HG03442 (cell line): Measurements from ENCODE around the gene CLIC5.
A peak's percentile ranks its signal among the peaks of the same experiment; 100 is the strongest.

Source experiments
- ATAC-seq: cut with Tn5 transposase; IDR thresholded peaks from one replicate; pipeline ENCODE4 v1.9.1; 2021; ENCODE audit warnings: mild to moderate bottlenecking, moderate library complexity; ENCODE audit not compliant: unreplicated experiment

The CLIC5 gene

DNA sequence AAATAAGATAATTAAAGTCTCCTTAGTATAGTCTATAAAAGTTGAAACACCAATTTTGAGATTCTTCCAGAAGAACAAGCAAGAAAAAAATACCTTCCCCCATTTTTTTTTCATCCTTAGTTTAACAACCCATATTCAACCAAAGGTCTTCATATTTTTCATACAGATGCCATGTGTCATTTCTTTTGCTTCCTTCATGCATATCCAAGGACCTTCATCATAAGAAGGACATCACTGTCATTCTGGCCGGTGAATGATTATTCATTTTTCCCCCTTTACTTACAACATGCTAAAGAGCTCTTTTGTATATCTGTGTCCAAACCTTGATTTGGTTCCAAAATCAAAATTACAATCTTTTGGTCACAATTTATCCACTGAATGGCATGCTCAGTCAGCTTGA is 21.3 kb upstream of the CLIC5 start:
- ATAC-seq, result no peak

GRCh38 chr6:46035242-46035641 is 19.6 kb upstream of the CLIC5 start:
- no peak for ATAC-seq

GRCh38 chr6:46032110-46032998 is 16.7 kb upstream of the CLIC5 start:
- ATAC-seq, result no peak

GRCh38 chr6:46029602-46030001 is 13.9 kb upstream of the CLIC5 start:
- no peak for ATAC-seq

DNA sequence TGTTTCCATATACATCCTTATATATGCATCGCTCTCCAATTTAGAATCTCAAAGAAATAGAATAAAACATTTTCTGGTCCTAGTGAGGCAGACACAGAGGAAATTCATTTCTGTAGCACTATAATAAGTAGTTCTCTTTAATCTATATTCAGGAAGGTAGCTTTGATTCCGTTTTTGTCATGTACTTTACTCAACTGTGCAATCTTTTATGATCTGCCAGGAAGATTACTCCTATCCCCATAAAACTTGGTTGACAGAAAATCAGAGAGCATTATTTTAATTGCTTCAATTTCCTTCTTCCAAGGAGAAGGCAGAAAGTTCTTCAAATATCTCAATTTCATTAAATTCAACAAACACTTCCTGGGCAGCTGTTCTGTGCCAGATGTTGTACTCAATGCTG is 10.6 kb upstream of the CLIC5 start:
- ATAC-seq, result no peak

DNA sequence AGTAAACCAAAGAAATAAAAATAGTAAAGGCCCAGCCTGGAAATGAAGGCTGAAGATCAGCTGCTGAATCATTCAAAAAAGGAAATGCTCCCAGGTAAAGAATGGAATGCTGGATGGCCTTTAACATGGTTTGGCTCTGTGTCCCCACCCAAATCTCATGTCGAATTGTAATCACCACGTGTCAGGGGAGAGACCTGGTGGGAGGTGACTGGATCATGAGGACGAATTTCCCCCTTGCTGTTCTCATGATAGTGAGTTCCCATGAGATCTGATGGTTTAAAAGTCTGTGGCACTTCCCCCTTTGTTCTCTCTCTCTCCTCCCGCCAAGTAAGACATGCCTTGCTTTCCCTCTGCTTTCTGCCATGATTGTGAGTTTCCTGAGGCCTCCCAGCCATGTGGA is 9.9 kb upstream of the CLIC5 start:
- no peak for ATAC-seq

DNA sequence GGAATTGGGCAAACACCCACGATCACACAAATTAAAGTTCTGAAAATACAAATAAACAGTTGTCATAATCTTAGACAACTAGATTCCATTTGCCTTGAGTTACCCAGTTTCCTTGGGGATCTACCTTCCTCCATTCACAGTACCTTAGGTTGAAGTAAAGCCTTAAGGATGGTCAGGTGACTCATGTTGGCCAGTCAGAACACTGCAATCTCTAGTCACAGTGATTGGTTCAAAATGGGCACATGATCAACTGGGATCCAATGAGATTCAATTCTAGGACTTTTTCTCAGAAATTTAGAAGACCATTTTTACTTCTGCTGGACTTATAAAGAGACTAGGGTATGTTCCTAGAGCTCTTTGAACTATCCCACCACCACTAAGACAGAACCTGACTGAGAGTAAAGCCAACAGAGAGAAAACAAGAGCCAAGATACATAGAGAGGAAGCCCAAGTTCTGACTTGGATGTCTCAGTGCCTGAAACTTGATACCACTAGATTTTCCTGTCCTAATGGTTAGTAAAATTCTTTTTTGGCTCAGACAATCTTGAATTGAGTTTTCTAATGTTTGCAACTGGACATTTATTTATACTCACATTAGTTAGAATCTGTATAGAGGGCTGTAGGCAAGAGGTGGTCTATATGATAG is 8.6 kb upstream of the CLIC5 start:
- no peak for ATAC-seq

GRCh38 chr6:46023216-46023915 is 7.7 kb upstream of the CLIC5 start:
- ATAC-seq, result no peak

DNA sequence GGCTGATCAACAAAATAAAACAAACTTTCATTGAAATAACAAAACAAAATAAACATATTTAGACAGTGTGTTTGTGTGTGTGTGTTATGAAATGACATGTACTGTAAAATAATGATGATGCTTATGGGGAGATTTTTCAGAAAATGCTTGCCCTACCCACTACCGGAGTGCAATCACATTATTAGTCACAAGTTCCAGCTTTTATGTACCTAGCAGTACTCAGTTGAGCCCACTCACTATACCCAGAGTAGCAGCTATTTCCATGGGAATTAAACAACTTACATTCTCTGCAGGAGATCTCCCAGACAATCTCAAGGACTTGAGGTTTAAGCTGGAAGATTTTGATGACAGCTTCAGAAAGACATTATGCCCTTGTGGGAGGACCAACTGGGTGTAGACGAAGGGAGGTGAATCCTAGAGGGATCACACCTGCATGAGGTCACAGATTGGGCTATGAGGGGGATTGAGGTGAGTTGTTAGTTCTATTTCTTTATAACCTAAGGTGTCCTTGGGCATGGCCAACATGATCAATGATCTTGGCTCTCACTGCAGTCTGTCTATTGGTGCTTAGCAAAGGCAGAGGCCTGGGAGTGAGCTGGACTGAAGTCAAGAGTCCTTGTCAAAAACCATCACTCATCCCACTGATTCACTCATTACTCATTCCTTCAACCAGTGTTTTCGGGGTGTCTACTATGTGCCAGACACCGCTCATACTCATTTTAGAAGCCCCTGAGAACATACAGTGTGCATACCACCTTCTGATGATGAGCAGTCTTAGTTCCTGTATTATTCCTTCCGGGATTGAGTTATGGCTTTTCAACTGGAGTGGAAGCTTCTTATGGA is 6.7 kb upstream of the CLIC5 start:
- no peak for ATAC-seq

DNA sequence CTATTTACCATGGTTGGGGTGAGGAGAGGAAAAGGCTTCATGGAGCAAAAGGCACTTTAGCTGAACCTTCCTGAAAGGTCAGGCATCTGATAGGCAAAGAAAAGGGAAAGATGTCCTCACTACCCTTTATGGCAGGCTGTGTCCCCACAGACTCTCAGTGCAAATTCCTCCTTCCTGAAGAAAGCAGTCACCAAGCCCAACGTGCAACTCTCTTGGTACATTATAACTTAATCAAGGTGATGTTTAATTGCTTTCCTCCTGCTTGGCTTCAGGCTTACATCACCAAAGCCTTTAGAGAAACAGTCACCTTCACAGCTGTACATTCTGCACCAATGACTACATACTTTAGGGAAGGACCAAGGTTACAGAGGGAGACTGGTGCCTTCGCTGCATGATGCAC is 2.1 kb upstream of the CLIC5 start:
- ATAC-seq, result no peak

- ATAC-seq, result no peak
These were observed 476 bp upstream of the CLIC5 start for GRCh38 chr6:46016063-46016608.

DNA sequence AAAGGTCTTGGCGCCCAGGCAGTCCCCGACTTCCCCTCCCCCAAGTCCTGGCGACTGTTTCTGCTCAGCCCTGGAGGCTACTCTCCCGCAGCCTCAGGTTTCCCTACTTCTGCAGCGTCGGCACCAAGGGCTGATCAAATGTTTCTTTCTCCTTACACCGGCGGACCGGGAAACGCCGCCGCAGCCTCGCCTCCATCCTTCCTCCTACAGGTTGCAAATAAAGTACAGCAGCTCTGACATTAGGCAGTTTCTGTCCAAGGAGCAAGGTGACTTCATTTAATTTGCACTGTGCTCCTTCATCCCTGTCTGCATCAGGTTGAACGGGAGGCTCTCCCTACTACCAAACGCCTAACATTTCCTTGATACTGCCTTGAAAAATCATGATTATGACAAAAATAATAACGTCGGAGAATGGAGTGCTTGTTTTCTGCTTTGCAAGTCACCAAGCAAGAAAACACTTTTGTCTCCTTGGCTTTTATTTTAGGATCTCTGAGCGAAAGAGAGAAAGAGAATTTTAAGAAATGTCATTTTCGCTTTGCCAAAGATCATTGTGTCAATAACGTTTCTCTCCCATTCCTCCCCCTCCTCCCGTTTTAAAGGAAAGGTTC is 1.0 kb downstream of the CLIC5 start:
- no peak for ATAC-seq

GRCh38 chr6:46014046-46014445 is 1.6 kb downstream of the CLIC5 start:
- no peak for ATAC-seq

GRCh38 chr6:46013639-46014038 is 2.0 kb downstream of the CLIC5 start:
- ATAC-seq, result no peak

DNA sequence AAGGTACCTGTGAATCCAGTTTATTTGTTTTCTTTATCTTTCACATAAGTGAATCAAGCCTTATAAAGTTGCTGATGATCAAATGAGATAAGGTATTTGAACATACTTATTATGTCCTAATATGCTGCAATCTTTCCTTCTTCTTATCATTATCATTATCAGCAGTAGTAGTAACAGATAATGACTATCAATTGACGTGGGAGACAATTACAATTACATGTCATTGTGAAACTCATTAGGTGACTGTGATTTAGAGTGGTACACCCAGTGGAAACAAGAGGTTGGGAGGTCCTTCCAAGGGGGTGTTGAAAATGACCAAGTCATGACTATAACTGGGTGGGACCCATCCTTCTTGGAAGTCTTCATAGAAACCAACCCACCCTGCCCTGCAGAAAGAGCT is 2.8 kb downstream of the CLIC5 start:
- ATAC-seq, result no peak

DNA sequence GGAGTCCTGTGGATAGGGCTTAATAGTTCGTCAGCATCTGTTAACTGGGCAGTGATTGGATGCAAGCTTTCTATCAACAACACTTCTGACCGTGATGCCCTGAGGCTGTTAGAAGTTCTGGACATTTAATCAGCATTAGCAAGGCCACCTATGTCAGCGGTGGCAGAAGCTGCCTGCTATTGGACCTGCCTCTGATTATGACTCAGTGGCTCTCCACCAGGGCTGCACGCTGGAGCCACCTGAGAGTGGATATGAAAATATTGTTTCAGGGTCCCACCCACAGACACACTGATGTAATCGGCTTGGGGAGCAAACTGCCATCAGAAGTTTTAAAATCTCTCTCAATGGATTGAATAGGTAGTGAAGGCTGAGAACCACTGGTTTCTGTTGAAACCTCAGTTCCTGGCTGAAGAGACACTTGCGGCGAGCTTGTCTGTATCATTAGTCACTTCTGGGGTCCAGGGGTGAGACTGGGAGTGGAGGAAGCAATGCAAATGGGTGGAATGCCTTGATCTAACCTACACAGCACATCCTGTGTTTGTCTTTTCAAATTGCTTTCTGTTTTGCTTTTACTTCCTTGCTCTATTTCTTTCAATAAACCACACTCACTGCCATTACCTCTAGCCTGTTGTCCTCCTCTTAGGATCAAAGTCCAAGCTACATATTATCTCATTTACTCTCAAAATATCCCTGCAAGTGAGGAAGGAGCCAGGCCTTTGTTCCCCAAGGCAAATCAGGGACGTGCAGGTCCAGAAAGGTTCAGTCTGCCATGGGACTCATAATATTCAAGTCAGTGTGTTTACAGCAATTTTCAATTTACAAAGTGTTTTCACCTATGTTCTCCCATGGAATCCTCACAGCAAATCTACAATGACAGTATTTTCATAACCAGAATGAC is 4.2 kb downstream of the CLIC5 start:
- peak; percentile 97 for ATAC-seq

GRCh38 chr6:46010771-46011170 is 4.9 kb downstream of the CLIC5 start:
- ATAC-seq, result no peak

- no peak for ATAC-seq
These were observed 5.4 kb downstream of the CLIC5 start for GRCh38 chr6:46010270-46010669.

DNA sequence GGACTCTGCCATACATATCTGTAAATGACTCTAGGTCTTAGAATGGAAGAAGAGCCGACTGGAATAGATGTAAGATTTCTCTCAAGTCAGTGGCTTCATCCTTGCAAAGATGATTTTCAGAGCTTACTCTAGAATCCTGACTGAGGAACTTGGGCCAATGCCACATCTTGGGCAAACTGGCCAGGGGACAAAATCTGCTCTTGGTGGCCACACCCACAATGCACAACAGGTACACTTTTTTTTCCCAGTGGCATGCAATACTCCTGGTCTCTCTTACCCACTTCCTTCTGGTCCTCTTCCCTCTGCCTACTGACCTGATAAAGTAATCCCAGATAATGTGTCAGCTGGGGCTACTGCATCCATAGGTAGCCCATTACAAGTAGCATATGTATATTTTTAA is 13.4 kb downstream of the CLIC5 start:
- ATAC-seq, result no peak
